Measurements from ENCODE around the gene MYPN.
A peak's percentile ranks its signal among the peaks of the same experiment; 100 is the strongest.
"Not testable (repeated sequence)": the region's sequence is repeated elsewhere in the genome, so short reads cannot be mapped to it uniquely, and the experiment has no call there.

The MYPN gene

GRCh38 chr10:68109331-68109730, at the start of gene MYPN:
TSS of gene MYPN (plus strand) at chr10:68109488. CDS start at chr10:68121439, 11,951 bp downstream.
- DNase-seq, result no peak

GRCh38 chr10:68067029-68067428, 42.3 kb upstream of the MYPN start:
- DNase-seq, result no peak

- no peak for DNase-seq
Measured at GRCh38 chr10:68067508-68067907, 41.8 kb upstream of the MYPN start.

GRCh38 chr10:68073631-68074030, 35.7 kb upstream of the MYPN start:
- no peak for DNase-seq

GRCh38 chr10:68074031-68074774, 35.1 kb upstream of the MYPN start:
- no peak for DNase-seq

- DNase-seq, result peak; percentile 90
Measured at GRCh38 chr10:68074775-68075549, 34.3 kb upstream of the MYPN start, which contains the start of gene HERC4. TSS of gene HERC4 (minus strand) at chr10:68075283. CDS start at chr10:68073108, 2,175 bp downstream.

- no peak for DNase-seq
Measured at GRCh38 chr10:68075550-68076004, 33.7 kb upstream of the MYPN start.

GRCh38 chr10:68076081-68076480, 33.2 kb upstream of the MYPN start:
- not testable (repeated sequence) for DNase-seq

GRCh38 chr10:68077026-68077425, 32.3 kb upstream of the MYPN start:
- DNase-seq, result no peak

- no peak for DNase-seq
Measured at GRCh38 chr10:68079434-68079833, 29.9 kb upstream of the MYPN start.

- no peak for DNase-seq
Measured at GRCh38 chr10:68080853-68081431, 28.3 kb upstream of the MYPN start.

- no peak for DNase-seq
Measured at GRCh38 chr10:68081916-68082315, 27.4 kb upstream of the MYPN start.

- no peak for DNase-seq
Measured at GRCh38 chr10:68082872-68083271, 26.4 kb upstream of the MYPN start.

- DNase-seq, result no peak
Measured at GRCh38 chr10:68083953-68084352, 25.3 kb upstream of the MYPN start.

- no peak for DNase-seq
Measured at GRCh38 chr10:68084469-68084868, 24.8 kb upstream of the MYPN start.

- no peak for DNase-seq
Measured at GRCh38 chr10:68086011-68086410, 23.3 kb upstream of the MYPN start.

- no peak for DNase-seq
Measured at GRCh38 chr10:68086910-68087684, 22.2 kb upstream of the MYPN start.

- no peak for DNase-seq
Measured at GRCh38 chr10:68087685-68088401, 21.4 kb upstream of the MYPN start.

GRCh38 chr10:68088740-68089139, 20.5 kb upstream of the MYPN start:
- no peak for DNase-seq

- no peak for DNase-seq
Measured at GRCh38 chr10:68090586-68090985, 18.7 kb upstream of the MYPN start.

GRCh38 chr10:68092512-68092911, 16.8 kb upstream of the MYPN start:
- no peak for DNase-seq

- no peak for DNase-seq
Measured at GRCh38 chr10:68095153-68095552, 14.1 kb upstream of the MYPN start.

Data from CD4-positive, alpha-beta T cell treated with Interferon gamma for 1 hour (primary cell).